ENCODE measurements around the gene CAPZB.
A peak's percentile ranks its signal among the peaks of the same experiment; 100 is the strongest.

The CAPZB gene

GRCh38 chr1:19426294-19427086 is 58.8 kb downstream of the CAPZB start:
- no peak for DNase-seq

DNA sequence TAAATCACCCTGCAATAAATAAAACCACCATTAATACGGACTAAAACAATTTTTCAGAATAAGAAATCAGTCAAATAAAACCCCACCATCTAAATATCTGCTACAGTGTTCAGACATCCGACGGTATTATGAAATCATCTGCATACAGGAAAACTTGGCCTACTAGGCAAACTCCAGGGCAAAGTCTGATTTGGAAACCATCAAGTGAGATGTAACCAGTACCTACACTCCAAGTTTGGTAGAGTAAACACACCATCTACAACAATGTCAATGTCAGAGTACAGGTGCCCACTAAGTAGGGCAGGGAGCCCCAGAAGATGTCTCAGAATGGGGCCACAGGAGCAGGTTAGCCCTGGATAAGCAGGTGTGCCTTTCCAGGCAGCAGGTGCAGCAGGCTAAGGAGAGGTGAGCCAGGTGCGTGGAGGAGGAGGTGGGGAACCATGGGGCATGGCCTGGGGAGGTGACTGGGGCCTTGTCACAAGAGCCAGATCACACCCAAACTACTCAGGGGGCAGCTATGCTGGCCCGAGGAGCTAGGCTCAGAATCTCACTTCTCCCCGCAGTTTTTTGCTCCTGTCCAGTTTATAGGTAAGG is 59.6 kb downstream of the CAPZB start:
- peak; percentile 49 for DNase-seq

DNA sequence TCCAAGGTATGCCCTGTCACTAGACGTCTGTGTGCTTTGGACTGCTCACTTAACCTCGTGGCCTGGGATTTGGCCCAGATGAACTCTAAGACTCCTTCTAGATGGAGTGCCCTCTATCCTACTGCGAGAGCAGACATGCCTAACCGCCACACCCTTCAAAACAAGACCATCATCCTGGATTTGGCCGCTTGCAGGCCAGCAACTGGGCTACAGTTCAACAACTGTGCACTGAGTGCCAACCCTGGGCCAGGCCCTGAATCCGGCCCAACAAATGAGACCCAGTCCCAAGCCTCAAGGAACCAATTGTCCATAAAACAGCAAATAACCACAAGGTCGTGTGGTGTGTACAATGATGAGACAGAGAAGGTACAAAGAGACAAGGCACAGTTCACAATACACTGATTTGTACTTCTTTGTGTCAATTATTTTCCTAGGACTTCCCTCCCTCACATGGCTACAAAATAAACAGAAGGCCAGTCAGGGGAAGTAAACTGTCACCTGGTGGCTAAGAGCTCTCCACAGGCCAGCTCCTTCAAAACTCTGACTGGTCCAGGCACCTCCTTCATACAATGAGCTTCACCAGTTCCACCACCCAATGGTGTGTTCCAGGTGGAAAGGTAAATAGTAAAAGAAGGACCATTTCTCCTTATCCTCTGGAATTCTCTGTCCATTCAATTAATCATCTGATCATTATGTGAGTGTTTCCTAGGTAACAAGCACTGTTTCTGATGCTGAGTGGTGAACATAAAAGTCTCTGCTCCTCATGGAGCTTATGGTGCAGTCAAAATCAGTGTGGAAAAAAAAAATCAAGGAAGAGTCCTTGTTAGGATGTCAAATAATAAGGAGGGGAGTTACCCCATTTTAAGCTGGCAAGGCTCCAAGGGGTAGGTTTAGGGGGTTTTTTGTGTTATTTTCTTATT is 60.4 kb downstream of the CAPZB start:
- no peak for DNase-seq

GRCh38 chr1:19423130-19423529 is 62.2 kb downstream of the CAPZB start:
- no peak for DNase-seq

GRCh38 chr1:19421365-19421764 is 64.0 kb downstream of the CAPZB start:
- DNase-seq = no peak

DNA sequence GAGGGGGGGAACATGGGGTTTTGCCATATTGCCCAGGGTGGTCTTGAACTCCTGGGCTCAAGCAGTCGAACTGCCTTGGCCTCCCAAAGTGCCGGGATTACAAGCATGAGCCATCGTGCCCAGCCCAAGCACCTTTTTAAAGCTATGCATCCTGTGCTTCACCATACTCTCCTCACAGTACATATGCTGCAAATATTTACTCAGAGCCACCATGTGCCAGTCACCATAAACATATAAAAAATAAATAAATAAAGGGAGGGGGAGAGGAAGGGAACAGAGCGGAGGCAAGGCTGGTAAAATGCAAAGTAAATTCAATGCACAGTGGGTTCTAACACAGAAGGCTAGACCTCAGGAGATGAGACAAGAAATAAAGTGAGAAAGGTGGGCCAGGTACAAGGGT is 64.7 kb downstream of the CAPZB start:
- no peak for DNase-seq

DNA sequence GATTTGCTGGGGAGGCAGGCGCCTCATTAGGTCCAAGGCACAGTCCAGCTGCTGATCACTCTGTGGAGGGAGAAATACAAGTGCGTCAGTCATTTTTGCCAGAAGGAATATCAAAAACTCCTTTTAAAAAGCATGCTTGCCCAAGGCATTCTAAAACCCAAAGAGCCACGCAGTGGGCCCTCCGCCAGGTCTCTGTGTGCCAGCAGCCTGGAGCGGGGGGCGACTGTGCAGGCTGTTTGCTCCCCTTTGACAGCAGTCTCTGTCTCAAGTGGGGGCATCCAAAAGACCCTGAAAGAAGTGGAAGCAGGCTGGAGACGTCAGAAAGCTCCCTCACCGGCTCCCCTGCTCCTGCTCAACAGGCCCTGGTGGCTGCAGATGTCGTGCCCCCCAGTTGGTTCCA is 65.6 kb downstream of the CAPZB start:
- no peak for DNase-seq

DNA sequence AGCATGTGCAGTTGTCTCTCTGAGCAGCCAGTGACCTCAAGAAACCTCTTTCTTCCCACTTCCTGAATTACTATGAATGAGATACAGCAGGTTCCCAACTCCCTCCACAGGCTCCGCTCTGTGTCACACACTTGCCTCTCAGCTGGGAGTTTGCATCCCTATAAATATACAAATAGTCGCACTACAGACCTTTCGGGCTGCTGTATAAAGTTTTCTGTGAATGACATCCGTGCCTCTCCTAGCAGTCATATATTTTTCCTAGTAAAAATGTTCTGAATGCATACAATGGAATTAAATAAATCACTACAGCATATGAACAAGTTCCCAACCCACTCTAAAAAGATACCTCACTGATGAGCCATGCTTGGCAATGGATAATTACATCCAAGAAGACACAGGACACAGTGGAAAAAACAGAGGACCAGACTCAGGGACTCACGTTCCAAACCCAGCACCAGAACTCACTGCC is 66.8 kb downstream of the CAPZB start:
- DNase-seq = no peak

DNA sequence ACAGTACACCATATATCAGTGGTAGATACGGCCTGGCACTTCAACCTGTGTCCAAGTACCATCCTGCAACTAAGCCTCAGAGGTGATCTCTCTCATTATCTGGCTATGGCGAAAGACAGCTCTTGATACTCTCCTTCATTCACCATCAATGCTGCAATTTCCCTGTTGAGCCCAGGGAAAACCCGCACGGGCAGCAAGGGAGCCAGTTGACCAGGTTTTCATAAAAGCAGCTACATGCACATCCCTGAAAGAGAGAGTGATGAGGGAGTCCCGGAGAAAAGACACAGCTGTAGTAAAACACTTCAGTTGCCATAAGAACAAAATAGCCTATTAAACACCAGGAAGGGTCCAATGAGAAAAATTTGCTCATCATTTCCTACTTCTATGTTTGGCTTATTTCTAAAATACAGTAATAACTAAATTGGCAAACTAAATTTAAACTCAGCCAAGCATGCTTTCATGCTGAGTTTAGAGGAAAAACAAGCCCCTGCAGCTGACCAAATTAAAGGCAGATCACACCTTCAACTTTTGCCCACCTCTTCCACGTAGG is 68.3 kb downstream of the CAPZB start:
- DNase-seq = no peak

- DNase-seq = no peak
Measured at GRCh38 chr1:19416145-19416544, 69.2 kb downstream of the CAPZB start.

DNA sequence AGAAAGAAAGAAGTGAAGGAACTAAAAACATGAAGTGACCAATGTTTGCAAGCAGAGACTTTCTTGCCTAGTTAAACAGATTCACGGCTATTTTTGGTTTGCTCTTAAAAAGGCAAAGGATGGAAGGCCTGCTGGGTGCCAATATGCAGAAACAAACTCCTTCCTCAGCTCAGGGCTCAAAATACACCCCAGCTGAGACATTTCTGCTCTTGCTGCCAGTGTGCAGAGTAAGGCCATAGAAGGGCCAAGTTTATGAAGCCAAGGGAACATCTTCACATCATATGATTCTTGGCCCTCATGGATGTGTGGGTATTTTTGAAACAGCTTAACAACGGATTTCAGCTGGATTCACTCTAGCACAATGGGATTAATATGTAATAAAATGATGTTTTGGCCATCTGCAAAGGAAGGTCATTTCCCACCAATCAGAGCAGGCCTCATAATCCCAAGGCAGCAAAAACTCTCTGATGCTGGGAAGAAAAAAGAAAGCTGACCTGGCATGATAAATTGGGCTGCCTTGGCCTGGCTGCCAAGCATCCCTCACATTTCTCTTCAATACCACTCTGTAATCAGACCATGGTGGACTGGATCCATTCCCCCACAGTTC is 70.7 kb downstream of the CAPZB start:
- no peak for DNase-seq

GRCh38 chr1:19413999-19414398 is 71.3 kb downstream of the CAPZB start:
- no peak for DNase-seq

DNA sequence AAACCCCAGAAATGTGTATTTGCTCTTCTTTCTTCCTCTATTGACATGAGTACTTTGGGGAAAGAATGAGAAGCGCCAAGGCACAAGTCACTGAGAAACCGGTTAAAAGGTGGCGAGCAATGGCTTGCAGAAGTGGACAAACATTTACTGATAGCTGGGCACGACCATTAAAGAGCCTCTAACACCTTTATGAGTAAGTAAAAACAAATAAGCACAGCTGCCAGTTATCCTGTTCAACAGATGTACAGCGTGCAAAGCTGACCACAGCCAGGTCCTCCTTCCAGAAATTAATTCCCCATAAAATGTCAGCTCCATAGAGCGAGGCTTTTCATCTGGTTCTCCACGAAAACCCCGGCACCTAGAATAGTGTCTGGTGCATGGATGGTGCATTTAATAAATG is 72.7 kb downstream of the CAPZB start:
- no peak for DNase-seq

- DNase-seq = no peak
Measured at GRCh38 chr1:19411612-19412011, 73.7 kb downstream of the CAPZB start.

DNA sequence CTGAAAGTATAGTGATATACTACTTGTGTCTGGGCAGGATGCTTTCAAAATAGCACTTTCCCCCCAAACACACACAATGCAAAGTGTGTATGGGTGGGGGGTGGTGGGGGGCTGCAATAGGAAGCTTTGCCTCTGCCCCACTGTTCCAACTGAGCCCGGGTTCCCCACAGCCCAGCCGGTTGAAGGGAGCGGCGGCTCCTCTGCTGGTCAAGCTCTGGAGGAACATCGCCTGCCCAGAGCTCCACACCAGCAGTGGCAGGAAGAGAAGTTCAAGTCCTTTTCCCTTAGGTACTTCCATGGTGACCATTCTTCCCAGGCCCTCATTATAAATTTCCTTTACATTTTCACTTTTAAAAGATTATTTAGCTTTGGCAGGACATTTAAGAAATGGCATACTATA is 74.9 kb downstream of the CAPZB start:
- DNase-seq = no peak

DNA sequence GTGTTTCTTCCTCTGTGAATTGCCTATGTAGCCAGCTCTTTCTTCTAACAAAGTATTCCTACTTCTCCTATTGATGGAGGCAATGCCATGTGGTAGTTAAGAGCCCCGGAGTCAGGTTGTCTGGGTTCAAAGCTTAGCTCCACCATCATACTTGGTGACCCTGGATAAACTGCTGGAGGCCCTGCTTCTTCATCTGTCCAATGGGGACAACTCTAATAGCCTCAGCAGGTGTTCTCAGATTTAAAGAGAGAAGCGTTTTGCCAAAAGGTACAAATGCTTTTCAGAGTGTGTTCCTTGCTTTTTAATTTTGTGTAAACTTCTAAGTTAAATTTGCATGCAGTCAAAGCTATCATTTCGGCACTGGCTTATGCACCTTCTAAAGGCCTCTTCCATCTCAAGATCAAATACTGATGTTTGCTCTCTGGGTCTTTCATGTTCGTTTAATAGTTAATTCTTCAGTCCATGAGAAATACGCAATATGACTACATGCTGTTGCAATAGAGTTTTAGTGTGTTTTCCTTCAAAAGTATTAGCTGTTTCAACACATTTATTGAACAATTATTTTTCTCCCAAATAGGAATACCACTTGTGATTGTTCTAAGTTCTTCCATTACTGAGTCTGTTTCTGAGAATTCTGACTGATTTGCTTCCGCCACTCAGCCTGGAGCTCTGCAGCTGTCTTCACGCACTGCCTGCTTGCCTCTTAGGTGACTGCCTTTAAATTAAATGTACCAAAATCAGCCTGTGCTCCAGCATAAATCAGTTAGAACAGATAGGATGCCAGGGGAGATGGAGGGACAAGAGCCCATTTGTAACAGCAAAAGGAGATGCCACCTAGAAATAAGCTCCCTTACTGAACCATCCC is 75.6 kb downstream of the CAPZB start:
- no peak for DNase-seq

DNA sequence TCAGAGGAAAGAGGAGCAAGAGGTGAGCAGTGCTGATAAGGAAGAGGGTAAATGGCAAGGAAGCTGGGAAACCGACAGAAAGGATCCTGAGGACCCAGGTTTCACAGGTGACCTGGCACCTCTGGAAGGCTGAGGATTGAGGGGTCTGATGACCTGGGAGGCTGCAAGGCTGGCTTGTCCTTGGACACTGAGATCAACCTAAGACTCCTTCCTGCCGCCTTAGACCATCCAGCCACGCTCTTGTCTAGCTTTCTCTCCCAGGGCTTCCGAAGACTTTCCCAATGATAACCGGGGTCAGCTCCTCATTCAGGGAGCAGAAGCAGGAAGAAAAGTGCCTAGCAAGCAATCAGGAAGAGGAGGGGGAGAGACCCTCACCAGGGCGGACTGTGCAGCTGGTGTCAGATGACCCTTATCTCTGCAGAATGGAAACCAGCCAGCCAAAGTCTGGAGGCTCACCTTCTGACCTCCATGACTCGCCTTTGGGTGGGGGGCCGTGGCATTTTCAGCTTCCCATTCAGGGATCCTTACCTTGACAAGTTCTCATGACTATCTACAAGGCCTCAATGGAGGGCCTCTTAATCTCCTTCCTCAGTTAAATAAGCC is 77.7 kb downstream of the CAPZB start:
- DNase-seq = no peak

- DNase-seq = no peak
Measured at GRCh38 chr1:19406680-19407079, 78.7 kb downstream of the CAPZB start.

GRCh38 chr1:19405761-19406487 is 79.4 kb downstream of the CAPZB start:
- peak; percentile 98 for DNase-seq

DNA sequence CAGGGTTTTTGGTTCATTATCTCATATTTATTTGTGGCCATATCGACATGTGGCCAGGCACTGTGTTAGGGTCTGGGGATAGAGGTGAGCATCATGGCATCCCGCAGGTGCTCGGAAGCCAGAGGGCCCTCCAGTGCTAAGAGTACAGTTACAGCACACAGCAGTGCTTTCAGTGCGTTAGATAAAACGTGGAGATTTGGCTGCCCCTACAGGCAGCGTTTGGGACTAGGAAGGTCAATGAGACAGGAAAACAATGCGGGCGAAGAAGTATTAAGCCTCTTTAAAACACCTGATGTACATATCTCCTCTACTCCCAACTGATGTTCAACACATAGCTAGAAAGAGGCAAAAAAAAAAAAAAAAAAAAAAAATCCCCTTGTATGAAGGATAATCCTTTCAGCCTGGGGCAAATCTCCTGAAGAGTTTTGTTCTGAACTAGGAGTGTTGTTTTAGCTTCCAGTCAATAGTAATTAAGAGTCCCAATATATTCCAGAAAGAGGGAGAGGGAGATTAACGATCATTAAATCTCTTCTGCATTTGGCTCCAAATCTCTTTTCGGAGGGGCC is 80.1 kb downstream of the CAPZB start:
- DNase-seq = peak; percentile 93
